Suprapubic skin (tissue), 4 donors: ENCODE measurements around the gene TEAD1. TPM values are rescaled to one million over a fixed set of nuclear protein-coding genes. Genes with fewer than 3 reads are reported as not detected.

Experiments
- DNase-seq, 2 donors: peaks; one replicate each; pipeline ENCODE4 v3.0.0-alpha.2; 2019; ENCODE audit warnings: low spot score in 2 of 2
- H3K27ac ChIP-seq: fragments of 200-600 bp; sonication (generic); one replicate; pipeline ENCODE4 v1.5.1; 2019
- H3K27me3 ChIP-seq: fragments of 200-600 bp; sonication (generic); one replicate; pipeline ENCODE4 v1.5.1; 2019
- H3K36me3 ChIP-seq: fragments of 200-600 bp; sonication (generic); one replicate; pipeline ENCODE4 v1.5.1; 2019
- H3K4me1 ChIP-seq: fragments of 200-600 bp; sonication (generic); one replicate; pipeline ENCODE4 v1.5.1; 2019
- H3K4me3 ChIP-seq: fragments of 200-600 bp; sonication (generic); one replicate; pipeline ENCODE4 v1.5.1; 2019; ENCODE audit warnings: mild to moderate bottlenecking
- H3K9me3 ChIP-seq: fragments of 200-600 bp; sonication (generic); one replicate; pipeline ENCODE4 v1.5.1; 2019
- CTCF ChIP-seq, 2 donors: fragments of 200-600 bp in 1 of 2; fragments of 450-650 bp in 1 of 2; sonication (generic) in 1 of 2; IDR thresholded peaks; one replicate each; pipeline ENCODE4 v1.5.1; 2016 to 2019; ENCODE audit warnings: antibody characterized with exemption in 2 of 2, mild to moderate bottlenecking in 1 of 2, moderate library complexity in 1 of 2
- EP300 ChIP-seq: sonication (generic); formaldehyde crosslinking; IDR thresholded peaks from one replicate; pipeline ENCODE4 v1.6.1; 2017; ENCODE audit warnings: antibody characterized with exemption
- POLR2A ChIP-seq, 2 donors: fragments of 450-650 bp; IDR thresholded peaks; one replicate each; pipeline ENCODE4 v1.6.1; 2017; ENCODE audit warnings: antibody characterized with exemption in 2 of 2, mild to moderate bottlenecking in 2 of 2, moderate library complexity in 2 of 2
- POLR2AphosphoS5 ChIP-seq, 3 donors: sonication (generic); formaldehyde crosslinking; IDR thresholded peaks; one replicate each; pipeline ENCODE4 v1.6.1; 2017; ENCODE audit warnings: antibody characterized with exemption in 3 of 3
- WGBS: methylation state at CpG from one replicate; pipeline ENCODE4 v1.1.5; 2018; 5-methylcytosine and 5-hydroxymethylcytosine counted together
- total RNA-seq, 4 donors: library from RNA; depleted of rRNA; stranded (reverse); fragments of >200 nt; gene quantifications; one replicate each; pipeline ENCODE4 v1.1.0, GENCODE V29; 2016

The TEAD1 gene
- total RNA-seq, 4 donors from 2014 or later = 60.3 to 84.8 (median 72.4) TPM

GRCh38 chr11:12927886-12928285 is 253.7 kb downstream of the TEAD1 start:
- Histone ChIP-seq H3K4me1 (no peaks in the 10 kb centered on the region), H3K9me3 (no peaks in the 10 kb centered on the region), H3K27me3 (no peaks in the 10 kb centered on the region), H3K27ac (no peak overlapping the region), H3K36me3 (peaks cover 25% of the 10 kb centered on the region), H3K4me3 (no peak overlapping the region)
- TF ChIP-seq CTCF (IDR thresholded peaks at IDR 0.05) = no peak
- TF ChIP-seq EP300 = no peak
- no peak for TF ChIP-seq POLR2A (IDR thresholded peaks at IDR 0.05)
- TF ChIP-seq POLR2AphosphoS5 (IDR thresholded peaks at IDR 0.05) = no peak
- WGBS = 93% methylated on average over 2 of the region's 2 CpGs
- no peak for DNase-seq

DNA sequence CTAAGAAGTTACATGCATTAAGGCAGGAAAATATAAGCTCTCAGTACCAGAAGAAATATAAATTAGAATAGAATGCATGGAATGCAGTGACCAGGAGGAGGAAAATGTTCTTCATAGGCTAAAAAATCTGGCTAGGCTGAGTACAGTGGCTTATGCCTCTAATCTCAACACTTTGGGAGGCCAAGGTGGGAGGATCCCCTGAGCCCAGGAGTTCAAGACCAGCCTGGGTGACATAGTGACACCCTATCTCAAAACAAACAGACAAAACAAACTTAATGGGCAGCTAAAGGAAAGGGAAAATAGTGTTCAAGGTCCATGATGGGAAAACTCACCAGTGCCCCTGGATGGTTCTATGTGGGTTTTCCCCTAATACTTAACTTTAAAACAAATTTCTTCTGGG is 256.6 kb downstream of the TEAD1 start:
- Histone ChIP-seq H3K4me3 (no peak overlapping the region), H3K4me1 (no peaks in the 10 kb centered on the region), H3K27me3 (no peaks in the 10 kb centered on the region), H3K27ac (no peak overlapping the region), H3K9me3 (no peaks in the 10 kb centered on the region), H3K36me3 (peaks cover 17% of the 10 kb centered on the region)
- no peak for DNase-seq
- TF ChIP-seq POLR2A (IDR thresholded peaks at IDR 0.05) (no peak), EP300 (no peak), CTCF (IDR thresholded peaks at IDR 0.05) (no peak), POLR2AphosphoS5 (IDR thresholded peaks at IDR 0.05) (no peak)

DNA sequence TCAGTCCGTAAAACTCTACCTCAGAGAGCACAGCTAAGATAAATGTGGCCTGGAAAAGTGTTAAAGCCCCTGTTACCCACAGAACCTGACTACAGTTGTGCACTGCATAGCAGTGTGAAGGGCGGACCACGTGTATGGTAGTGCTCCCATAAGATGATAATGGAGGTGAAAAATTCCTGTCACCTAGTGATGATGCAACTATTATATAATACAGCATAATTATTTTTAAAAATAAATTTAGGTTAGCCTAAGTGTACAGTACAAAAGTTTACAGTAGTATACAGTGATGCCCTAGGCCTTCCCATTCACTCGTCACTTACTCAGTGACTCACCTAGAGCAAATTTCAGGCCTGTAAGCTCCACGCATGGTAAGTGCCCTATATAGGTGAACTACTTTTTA is 258.3 kb downstream of the TEAD1 start:
- H3K4me1 ChIP-seq = no peaks in the 10 kb centered on the region
- TF ChIP-seq POLR2AphosphoS5 (IDR thresholded peaks at IDR 0.05) = no peak
- no peak for TF ChIP-seq POLR2A (IDR thresholded peaks at IDR 0.05)
- TF ChIP-seq CTCF (IDR thresholded peaks at IDR 0.05) = no peak
- TF ChIP-seq EP300 = no peak
- H3K4me3 ChIP-seq = no peak overlapping the region
- WGBS = 96% methylated on average over 5 of the region's 5 CpGs
- H3K27me3 ChIP-seq = no peaks in the 10 kb centered on the region
- no peak for DNase-seq
- no peaks in the 10 kb centered on the region for H3K9me3 ChIP-seq
- no peak overlapping the region for H3K27ac ChIP-seq
- peaks cover 13% of the 10 kb centered on the region for H3K36me3 ChIP-seq

- 91% methylated on average over 2 of the region's 2 CpGs for WGBS
- peaks cover 32% of the 10 kb centered on the region for H3K36me3 ChIP-seq
These were observed 262.0 kb downstream of the TEAD1 start for GRCh38 chr11:12936200-12936599.

DNA sequence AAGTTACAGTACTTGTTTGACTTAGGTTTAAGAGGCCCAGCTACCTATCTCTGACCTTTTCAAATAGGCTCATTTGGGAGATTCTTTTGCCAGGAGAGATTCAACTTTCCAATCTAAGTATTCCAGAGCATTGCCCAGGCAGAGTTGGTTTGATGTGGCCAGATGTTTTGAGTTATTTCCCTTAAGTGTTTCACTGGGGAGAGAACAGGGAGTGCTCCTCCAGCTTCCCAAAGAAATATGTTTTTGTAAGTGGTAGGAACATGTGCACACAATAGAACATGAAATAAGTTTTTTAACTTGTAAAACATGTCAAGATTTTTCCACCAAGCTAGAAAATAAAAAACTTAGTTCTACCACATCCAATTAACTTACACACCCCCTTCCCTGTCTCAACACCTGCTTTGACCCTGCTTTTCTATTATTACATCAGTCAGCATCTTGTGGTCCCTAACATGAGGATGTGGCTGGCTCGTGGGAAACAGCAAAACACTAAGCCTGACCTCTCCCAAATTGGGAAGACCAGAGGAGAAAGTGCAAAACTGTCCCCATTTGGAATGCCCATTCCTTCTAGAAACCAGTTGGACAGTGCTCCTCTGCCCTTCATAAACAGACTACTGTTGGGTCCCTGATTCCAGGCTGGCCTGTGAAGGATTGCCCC is 264.5 kb downstream of the TEAD1 start:
- DNase-seq = no peak
- 67% methylated on average over 1 of the region's 1 CpG for WGBS
- no peaks in the 10 kb centered on the region for H3K9me3 ChIP-seq
- H3K27me3 ChIP-seq = no peaks in the 10 kb centered on the region
- peaks cover 29% of the 10 kb centered on the region for H3K36me3 ChIP-seq
- H3K4me3 ChIP-seq = no peak overlapping the region
- TF ChIP-seq POLR2AphosphoS5 (IDR thresholded peaks at IDR 0.05) (no peak), EP300 (no peak), CTCF (IDR thresholded peaks at IDR 0.05) (no peak), POLR2A (IDR thresholded peaks at IDR 0.05) (no peak)
- peaks cover 7% of the 10 kb centered on the region for H3K4me1 ChIP-seq
- H3K27ac ChIP-seq = peak overlapping the region; percentile 59

More at GRCh38 chr11:12936200-12936599, 262.0 kb downstream of the TEAD1 start:
- Histone ChIP-seq H3K9me3 (no peaks in the 10 kb centered on the region), H3K27me3 (no peaks in the 10 kb centered on the region), H3K4me3 (no peak overlapping the region), H3K27ac (no peak overlapping the region), H3K4me1 (peaks cover 7% of the 10 kb centered on the region)
- DNase-seq = no peak
- no peak for TF ChIP-seq CTCF (IDR thresholded peaks at IDR 0.05)
- no peak for TF ChIP-seq POLR2AphosphoS5 (IDR thresholded peaks at IDR 0.05)
- TF ChIP-seq POLR2A (IDR thresholded peaks at IDR 0.05) = no peak
- TF ChIP-seq EP300 = no peak
